Body of pancreas (tissue), 4 donors: Measurements from ENCODE around the gene ASPHD2. TPM values are rescaled to one million over a fixed set of nuclear protein-coding genes. Genes with fewer than 3 reads are reported as not detected.

ENCODE experiments used
- ATAC-seq: fragments of 150-250 bp; one replicate; pipeline ENCODE4 v1.9.1; 2016
- DNase-seq, 4 donors: peaks; one replicate each; pipeline ENCODE4 v3.0.0-alpha.2; 2019
- H3K27ac ChIP-seq, 4 donors: fragments of 200-600 bp; sonication (generic); 1 replicate in 3 of 4; 2 replicates in 1 of 4; pipeline versions ENCODE4 v1.5.1 to v1.6.1; 2016 to 2019; ENCODE audit warnings: mild to moderate bottlenecking in 1 of 4, mixed read lengths in 1 of 4, moderate library complexity in 1 of 4
- H3K27me3 ChIP-seq, 2 donors: fragments of 200-600 bp; sonication (generic); one replicate each; pipeline ENCODE4 v1.6.0; 2016; ENCODE audit warnings: mild to moderate bottlenecking in 1 of 2
- H3K36me3 ChIP-seq, 2 donors: fragments of 200-600 bp; sonication (generic); replicated peaks in 1 of 2; 2 replicates each; pipeline ENCODE4 v1.5.1; 2016; ENCODE audit warnings: low read depth in 2 of 2; ENCODE audit not compliant: insufficient read depth in 1 of 2
- H3K4me1 ChIP-seq: fragments of 200-600 bp; sonication (generic); one replicate; pipeline ENCODE4 v1.6.0; 2016
- H3K4me3 ChIP-seq, 2 donors: fragments of 200-600 bp; sonication (generic); 1 replicate in 1 of 2; 2 replicates in 1 of 2; pipeline ENCODE4 v1.5.1; 2016 to 2019
- H3K9me3 ChIP-seq, 3 donors: fragments of 200-600 bp; sonication (generic); 1 replicate in 2 of 3; 2 replicates in 1 of 3; pipeline ENCODE4 v1.5.1; 2016
- POLR2A ChIP-seq, 3 donors: fragments of 450-650 bp; IDR thresholded peaks; one replicate each; pipeline ENCODE4 v1.6.1; 2016; ENCODE audit warnings: antibody characterized with exemption in 3 of 3, mild to moderate bottlenecking in 2 of 3
- WGBS, 2 donors: methylation state at CpG; one replicate each; pipeline ENCODE4 v1.1.5; 2017; 5-methylcytosine and 5-hydroxymethylcytosine counted together
- intact Hi-C: fragments of 100-400 bp; cut with DNase I; formaldehyde crosslinking; loops from one replicate; pipeline ENCODE4 v1.15.1; 2023
- total RNA-seq, 2 donors: library from RNA; depleted of rRNA; stranded (reverse); fragments of >200 nt; gene quantifications; one replicate each; pipeline ENCODE4 v1.1.0, GENCODE V29; 2016
- TF ChIP-seq, protein P1 (sequence below), 7 experiments: fragments of 450-650 bp in 4 of 7; fragments of 200-600 bp in 3 of 7; sonication (generic) in 3 of 7; IDR thresholded peaks; one replicate each; pipeline ENCODE4 v1.5.1; 2016 to 2019; ENCODE audit warnings: antibody characterized with exemption in 7 of 7

Gene ASPHD2
- total RNA-seq, 2 donors from 2014 or later, result 0.33 to 1.6 TPM

DNA sequence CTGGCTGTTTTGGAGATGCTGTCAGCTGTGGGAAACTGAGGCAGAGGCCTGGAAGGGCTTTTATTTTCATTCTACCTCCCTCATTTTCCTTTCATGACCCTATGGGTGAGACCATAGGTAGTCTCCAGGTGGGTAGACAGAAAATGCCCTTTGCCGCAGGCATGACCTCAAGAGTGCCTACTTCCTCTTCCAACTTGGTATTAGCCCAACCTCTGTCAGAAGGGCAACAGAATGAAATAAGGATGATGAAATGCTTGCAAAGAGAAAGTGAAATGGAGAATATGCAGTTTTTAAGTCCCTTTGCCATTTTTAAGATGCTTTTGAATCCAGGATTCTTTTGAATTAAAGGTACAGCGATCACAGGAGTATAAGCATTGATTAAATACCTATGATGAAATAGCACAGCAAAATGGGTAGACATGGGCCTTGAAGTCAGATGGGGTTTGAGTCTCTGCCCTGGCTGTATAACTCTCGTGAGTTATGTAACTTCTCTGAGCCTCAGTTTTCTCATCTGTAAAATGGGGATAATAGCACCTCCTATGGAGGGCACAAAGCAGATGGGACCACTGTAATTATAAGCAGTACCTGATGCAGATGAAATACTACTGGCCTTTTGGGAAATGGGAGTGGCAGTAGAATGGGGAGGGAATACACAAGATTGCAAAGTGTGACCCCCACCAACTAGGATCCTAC is 3.7 kb downstream of the ASPHD2 start:
- intact Hi-C loops, result no loop called here
- no peaks in the 10 kb centered on the region for H3K9me3 ChIP-seq
- peaks cover 27% of the 10 kb centered on the region for H3K4me1 ChIP-seq
- no peaks in the 10 kb centered on the region for H3K36me3 ChIP-seq
- no peak for TF ChIP-seq POLR2A (IDR thresholded peaks at IDR 0.05)
- TF ChIP-seq, protein P1, sequence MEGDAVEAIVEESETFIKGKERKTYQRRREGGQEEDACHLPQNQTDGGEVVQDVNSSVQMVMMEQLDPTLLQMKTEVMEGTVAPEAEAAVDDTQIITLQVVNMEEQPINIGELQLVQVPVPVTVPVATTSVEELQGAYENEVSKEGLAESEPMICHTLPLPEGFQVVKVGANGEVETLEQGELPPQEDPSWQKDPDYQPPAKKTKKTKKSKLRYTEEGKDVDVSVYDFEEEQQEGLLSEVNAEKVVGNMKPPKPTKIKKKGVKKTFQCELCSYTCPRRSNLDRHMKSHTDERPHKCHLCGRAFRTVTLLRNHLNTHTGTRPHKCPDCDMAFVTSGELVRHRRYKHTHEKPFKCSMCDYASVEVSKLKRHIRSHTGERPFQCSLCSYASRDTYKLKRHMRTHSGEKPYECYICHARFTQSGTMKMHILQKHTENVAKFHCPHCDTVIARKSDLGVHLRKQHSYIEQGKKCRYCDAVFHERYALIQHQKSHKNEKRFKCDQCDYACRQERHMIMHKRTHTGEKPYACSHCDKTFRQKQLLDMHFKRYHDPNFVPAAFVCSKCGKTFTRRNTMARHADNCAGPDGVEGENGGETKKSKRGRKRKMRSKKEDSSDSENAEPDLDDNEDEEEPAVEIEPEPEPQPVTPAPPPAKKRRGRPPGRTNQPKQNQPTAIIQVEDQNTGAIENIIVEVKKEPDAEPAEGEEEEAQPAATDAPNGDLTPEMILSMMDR (IDR thresholded peaks at IDR 0.05), result no peak
- DNase-seq, result no peak
- H3K27ac ChIP-seq, result no peak overlapping the region
- H3K27me3 ChIP-seq, result no peaks in the 10 kb centered on the region
- no peak for ATAC-seq
- 69 to 73% methylated on average over 3 of the region's 3 CpGs for WGBS, 2 donors
- no peak overlapping the region for H3K4me3 ChIP-seq

DNA sequence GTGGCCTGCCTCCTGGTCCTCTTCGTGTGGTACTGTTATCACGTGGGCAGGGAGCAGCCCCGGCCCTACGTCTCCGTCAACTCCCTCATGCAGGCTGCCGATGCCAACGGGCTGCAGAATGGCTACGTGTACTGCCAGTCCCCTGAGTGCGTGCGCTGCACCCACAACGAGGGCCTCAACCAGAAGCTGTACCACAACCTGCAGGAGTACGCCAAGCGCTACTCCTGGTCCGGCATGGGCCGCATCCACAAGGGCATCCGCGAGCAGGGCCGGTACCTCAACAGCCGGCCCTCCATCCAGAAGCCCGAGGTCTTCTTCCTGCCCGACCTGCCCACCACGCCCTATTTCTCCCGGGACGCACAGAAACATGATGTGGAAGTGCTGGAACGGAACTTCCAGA is 4.7 kb downstream of the ASPHD2 start:
- peaks cover 21% of the 10 kb centered on the region for H3K4me1 ChIP-seq
- no peak for ATAC-seq
- TF ChIP-seq POLR2A (IDR thresholded peaks at IDR 0.05), result no peak
- TF ChIP-seq, protein P1 (IDR thresholded peaks at IDR 0.05), result no peak
- H3K27ac ChIP-seq, result no peak overlapping the region
- no peak for DNase-seq
- WGBS, 2 donors, result 77 to 78% methylated on average over 10 to 17 of the region's 25 CpGs
- H3K27me3 ChIP-seq, result no peaks in the 10 kb centered on the region
- no peaks in the 10 kb centered on the region for H3K9me3 ChIP-seq
- intact Hi-C loops, result no loop called here
- H3K36me3 ChIP-seq, result no peaks in the 10 kb centered on the region
- H3K4me3 ChIP-seq, result no peak overlapping the region

DNA sequence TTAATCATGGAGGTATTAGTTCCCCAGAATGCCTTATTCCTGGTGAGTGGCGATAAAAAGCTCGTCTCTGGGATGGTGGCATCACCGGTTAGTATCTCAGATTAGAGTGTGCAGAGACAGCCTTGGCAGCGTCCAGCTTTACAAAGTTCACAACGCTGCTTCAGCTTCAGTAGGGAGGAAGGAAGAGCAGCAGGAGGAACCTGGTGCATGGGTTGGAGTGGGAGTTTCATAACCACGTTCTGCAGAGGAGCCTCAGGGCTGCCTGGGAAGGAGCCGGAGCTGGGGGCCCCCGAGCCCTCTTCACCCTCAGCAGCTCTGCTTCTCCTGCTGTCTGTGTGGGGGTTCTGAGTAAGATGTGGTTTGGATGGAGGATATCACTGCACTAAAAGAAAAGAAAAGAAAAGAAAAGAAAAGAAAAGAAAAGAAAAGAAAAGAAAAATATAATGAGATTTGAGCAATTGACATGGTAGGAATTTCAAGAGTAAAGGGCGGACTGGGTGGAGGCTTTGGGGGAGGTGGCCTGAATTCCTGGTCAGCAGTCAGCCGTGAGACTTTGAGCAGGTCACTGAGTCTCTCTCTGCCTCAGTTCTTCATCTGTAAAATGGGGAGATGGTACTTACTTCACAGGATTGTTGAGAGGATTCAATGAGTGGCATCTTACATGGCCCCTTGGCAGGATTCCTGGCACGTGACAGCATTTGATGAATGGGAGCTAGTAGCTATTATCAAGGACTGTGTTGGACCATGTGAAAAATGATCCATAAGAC is 6.5 kb downstream of the ASPHD2 start:
- intact Hi-C loops, result no loop called here
- H3K4me1 ChIP-seq, result peaks cover 14% of the 10 kb centered on the region
- H3K27ac ChIP-seq, result no peak overlapping the region
- no peaks in the 10 kb centered on the region for H3K27me3 ChIP-seq
- H3K36me3 ChIP-seq, result no peaks in the 10 kb centered on the region
- WGBS, 2 donors, result 67 to 76% methylated on average over 11 of the region's 11 CpGs
- no peak overlapping the region for H3K4me3 ChIP-seq
- H3K9me3 ChIP-seq, result no peaks in the 10 kb centered on the region
- ATAC-seq (no peak), DNase-seq (no peak)
- no peak for TF ChIP-seq POLR2A (IDR thresholded peaks at IDR 0.05)
- TF ChIP-seq, protein P1 (IDR thresholded peaks at IDR 0.05), result no peak

DNA sequence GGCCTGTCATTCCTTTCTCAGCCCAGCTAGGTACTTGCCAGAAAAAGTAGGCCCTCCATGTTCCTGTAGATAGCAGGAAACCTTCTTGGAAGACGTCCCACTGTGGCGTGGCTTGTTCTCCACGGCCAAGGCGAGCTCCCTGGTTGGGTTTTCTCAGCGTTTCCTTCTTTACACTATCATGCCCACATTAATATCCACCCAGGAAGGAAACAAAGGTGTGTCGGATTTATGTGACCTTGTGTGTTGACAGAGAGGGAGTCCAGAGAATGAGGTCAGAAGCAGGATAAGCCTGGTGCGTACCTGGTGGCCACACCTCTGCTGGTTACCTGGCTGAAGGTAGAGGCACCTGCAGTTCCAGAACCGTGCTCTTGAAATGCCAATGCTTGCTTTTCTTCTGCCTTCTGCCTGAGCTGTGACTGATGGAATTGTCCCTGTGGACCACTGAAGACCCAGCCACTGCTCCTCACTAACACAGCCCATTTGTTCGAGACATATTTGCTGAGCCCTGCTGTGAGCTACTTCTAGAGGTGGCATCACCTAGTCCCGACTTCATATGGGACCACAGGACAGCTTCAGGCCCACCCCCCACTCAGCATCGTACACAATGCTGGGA is 7.9 kb downstream of the ASPHD2 start:
- ATAC-seq, result peak; percentile 93
- intact Hi-C loops, result no loop called here
- WGBS, 2 donors, result 35 to 36% methylated on average over 11 of the region's 11 CpGs
- H3K27me3 ChIP-seq, result no peaks in the 10 kb centered on the region
- peak; percentile 53 to 71 (median 64) for DNase-seq
- no peaks in the 10 kb centered on the region for H3K9me3 ChIP-seq
- no peak overlapping the region for H3K4me3 ChIP-seq
- TF ChIP-seq POLR2A (IDR thresholded peaks at IDR 0.05), result peak in 1 of 3 donors; percentile 23
- TF ChIP-seq, protein P1 (IDR thresholded peaks at IDR 0.05), result peak in 3 of 7 experiments; percentile 13 to 39 (median 31)
- H3K27ac ChIP-seq, result peak overlapping the region; percentile 7 to 66 (median 32)
- peaks cover 14% of the 10 kb centered on the region for H3K4me1 ChIP-seq
- no peaks in the 10 kb centered on the region for H3K36me3 ChIP-seq
